HG03469 (cell line): ENCODE results near the gene TTC33.

ENCODE experiments used
- ATAC-seq: cut with Tn5 transposase; IDR thresholded peaks from one replicate; pipeline ENCODE4 v1.9.1; 2021; ENCODE audit warnings: mild to moderate bottlenecking, moderate library complexity, moderate number of reproducible peaks; ENCODE audit not compliant: unreplicated experiment

The TTC33 gene

DNA sequence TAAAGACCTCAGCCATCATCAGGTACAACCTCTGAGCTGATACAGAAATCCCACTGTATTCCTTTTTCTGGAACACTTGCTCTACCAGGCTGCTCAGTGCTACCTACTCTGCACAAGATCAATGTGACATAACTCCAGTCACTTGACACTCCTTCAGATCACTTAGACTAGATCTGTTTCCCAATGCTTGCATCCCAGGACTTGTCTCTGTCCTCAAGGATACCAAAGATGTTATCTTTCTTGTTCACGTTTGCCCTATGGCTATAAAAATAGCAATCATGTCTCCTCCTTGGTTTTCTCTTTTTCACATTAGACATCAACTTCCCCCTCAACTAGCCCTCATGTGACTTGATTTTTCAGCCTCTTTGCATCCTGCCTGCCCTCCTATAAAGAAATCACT, 264.1 kb downstream of the TTC33 start:
- no peak for ATAC-seq

- peak; percentile 28 for ATAC-seq
These were observed 265.2 kb downstream of the TTC33 start for GRCh38 chr5:40490464-40491111.

GRCh38 chr5:40489421-40489820, 266.3 kb downstream of the TTC33 start:
- ATAC-seq, result no peak

DNA sequence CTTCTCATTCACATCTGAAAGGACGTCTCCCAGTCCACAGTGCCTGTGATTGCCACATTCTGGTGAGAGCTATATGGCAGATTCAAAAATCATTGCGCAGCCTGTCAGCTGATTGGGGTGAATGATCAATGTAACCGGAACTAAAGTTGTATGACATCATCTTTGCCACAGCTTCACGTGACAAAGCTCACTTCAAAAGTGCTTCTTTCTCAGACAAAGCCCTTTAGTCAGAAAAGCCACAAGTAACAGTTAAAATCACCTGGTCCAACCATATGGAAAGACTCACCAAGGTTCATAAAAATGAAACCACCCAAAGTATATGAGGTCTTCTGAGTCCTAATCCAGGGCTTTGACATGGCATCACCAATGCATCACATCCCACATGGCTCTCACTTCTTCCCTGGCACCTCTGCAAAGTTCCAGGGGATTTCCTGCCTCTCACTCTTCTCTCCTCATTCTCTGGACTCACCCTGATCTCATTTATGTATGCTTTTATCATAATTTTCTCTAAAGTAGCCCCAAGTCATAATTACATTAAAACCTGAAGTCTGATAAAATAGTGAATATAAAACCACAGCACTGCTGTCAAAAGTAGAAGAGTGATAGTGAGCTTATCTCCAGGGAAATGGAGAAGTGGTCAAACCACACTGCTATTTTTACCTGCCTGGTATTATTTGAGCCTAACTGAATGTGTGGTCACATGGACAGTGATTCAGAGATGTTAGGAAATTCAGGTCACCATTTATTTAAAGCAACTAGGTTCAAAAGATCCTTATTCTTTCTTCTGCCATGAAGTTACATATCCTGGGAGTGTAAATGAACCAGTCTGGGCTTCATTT, 269.1 kb downstream of the TTC33 start:
- ATAC-seq, result peak; percentile 36

DNA sequence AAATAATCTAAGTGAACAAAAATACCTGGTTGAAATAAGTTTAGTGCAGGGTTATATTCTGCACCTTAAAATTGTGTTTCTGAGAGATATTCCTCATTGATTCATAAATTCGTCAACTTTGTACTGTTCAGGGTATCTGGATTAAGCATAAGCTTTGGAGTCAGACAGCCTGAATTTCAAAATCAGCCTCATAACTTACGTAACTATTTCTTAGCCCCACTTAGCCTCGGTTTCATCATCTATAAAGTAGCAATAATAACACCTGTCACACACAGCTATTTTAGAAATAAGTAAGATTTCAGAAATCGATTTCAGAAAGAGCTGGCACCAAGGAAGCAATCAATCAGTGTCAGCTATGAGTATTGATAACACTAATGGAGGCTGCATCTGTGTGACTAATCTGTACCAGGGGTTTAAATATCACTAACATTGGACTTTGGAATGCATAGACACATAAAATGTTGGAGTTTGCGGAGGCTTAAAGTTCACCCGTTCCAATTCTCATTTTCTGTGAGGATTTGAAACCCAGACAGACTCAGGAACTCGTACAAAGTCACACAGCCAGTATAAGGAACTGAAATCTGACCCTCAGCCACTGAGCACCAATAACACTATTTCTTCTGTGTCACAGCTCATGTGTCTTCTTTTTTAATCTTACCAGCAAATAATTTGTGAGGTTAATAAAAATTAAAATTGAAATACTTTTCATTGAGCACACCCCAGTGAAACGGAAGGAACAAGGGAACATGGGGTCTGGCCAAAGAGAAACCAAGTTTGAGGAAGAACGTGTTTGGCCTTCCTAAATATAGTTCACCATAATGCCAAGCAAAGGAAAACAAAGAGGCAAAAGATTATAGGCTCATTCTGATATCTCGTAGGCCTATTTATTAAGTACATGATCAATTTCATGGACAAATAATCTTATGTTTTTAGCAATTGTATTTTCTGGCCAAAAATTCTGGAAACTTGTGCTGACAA, 270.5 kb downstream of the TTC33 start:
- peak; percentile 41 for ATAC-seq

DNA sequence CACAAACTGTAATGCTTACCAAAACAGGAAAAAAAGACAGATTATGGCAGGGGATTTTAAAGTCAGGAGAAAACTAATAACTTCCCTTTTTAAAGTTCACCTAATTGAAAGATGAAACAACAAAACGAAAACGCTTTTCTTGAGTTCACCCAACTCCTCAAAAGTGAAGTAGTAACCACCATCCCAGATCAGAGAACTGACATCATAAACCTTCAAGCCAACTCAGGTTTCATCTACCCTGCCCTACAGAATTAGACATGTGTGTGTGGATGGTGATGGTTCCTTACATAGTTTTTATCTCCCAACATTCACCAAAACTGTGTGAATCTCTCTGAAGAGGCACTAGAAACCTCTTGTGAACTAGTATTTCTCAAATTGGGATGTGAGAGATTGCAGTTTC, 271.3 kb downstream of the TTC33 start:
- ATAC-seq, result peak; percentile 27

DNA sequence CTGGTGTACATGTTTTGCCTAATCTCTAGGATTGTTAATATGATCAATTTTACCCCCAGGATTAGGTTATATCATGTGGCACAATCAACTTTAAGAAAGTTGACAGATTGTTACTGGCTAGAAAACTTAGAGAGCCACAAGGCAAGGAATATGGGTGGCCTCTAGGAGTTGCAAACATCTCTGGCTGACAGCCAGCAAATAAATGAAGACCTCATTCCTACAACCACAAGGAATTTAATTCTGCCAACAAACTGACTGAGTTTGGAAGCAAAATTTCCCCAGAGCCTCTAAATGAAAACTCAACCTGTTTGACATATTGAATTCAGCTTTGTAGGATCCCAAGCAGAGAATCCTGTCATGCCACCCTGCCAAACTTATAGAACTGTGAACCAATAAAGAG, 272.4 kb downstream of the TTC33 start:
- no peak for ATAC-seq

- ATAC-seq, result no peak
These were observed 274.5 kb downstream of the TTC33 start for GRCh38 chr5:40481241-40481640.

DNA sequence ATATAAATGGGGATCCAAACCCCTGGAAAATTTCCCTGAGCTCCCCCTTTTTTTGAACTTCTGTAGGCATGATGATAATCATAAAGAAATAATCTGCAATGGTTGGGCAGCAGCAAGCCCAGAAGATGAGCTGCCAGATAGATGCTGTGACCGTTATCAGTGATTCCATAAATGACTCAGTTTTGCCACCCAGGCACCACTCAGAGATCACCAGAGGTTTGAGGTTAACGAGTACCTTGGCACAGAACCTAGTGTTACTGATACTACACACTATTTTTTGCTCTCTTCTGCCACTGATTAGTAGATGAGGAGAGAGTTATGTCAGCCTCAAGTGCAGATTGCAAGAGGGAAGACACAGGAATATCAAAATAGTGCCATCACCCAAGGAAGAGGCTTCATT, 275.4 kb downstream of the TTC33 start:
- ATAC-seq, result no peak

DNA sequence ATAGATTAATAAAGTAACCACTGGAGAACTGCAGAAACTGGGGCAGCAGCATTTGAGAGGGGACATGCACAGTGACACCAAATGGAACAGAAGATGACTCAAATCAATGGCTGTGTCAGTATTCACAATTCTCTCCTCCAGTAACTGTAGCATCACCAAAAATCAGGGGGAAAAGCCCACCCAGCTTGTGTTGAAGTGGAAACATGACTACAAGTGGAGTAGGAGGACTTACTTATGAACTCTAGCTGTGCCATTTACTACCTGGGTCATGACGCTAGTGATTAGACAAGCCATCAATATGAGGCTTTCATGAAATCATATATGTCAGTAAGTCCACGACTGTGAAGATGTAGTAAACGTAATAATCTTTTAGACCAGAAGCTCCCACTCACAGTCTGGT, 275.8 kb downstream of the TTC33 start:
- ATAC-seq, result no peak

DNA sequence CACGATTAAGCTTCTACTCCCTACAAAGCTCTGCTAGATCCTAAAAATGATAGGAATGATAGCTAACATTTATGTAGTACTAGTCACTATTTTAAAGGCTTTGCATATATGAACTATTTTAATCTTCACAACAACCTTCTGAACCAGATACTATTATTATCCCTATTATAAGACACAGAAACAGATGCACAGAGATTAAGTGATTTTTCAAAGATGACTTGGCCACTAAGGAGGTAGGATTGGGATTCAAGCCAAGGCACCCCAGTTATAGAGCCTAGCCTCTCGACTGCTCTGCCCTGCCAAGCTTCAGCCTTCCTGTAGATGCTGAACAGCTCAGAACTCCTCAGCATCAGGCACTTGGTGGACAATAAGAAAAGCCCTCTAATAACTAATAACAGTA, 277.0 kb downstream of the TTC33 start:
- no peak for ATAC-seq

GRCh38 chr5:40477856-40478546, 277.8 kb downstream of the TTC33 start:
- no peak for ATAC-seq

DNA sequence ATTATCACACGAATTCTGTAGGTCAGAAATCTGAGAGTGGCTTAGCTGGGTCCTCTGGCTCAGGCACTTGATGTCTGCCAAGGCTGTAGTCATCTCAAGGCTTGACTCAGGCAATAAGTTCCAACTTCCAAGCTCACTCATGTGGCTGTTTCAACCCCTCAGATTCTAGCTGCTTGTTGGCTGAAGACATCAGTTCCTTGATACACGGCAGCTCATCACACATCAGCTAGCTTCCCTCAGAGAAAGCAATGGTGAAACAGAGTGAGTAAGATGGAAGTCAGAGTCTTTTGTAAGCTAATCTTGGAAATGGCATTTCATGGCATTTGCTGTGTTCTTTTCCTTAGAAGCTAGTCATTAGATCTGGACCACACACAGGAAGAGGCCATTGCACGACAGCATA, 280.2 kb downstream of the TTC33 start:
- no peak for ATAC-seq

- ATAC-seq, result no peak
These were observed 281.5 kb downstream of the TTC33 start for GRCh38 chr5:40474250-40474649.

DNA sequence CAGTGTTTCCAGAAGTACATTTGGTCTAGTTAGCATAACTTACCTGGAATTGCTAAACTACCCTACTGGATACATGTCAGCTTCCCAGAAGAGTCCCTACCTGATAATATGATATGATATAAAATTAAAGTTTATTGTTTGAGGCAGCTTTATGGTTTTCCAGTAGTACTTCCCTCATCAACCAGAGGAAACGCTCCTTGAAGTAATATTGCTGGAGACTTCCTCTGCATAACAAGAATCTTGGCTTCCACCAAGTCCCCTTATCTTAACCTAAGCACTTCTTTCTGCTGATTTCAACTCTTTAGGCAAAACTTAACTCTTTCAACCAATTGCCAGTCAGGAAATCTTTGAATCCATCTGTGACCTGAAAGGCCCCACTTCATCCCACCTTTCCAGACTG, 290.3 kb downstream of the TTC33 start:
- ATAC-seq, result no peak

GRCh38 chr5:40464511-40464910, 291.2 kb downstream of the TTC33 start:
- ATAC-seq, result no peak
